ENCODE measurements around the gene ZNF202. TPM values are rescaled to one million over a fixed set of nuclear protein-coding genes. Genes with fewer than 3 reads are reported as not detected.

Gene ZNF202
- polyA plus RNA-seq, 1 donor from 2014 or later, result 13.8 TPM

- H3K27ac Mint-ChIP-seq, result no peak overlapping the region
- H3K36me3 Mint-ChIP-seq, result no peaks in the 10 kb centered on the region
- peaks cover 3% of the 10 kb centered on the region for H3K27me3 Mint-ChIP-seq
- no peak overlapping the region for H3K4me3 Mint-ChIP-seq
- H3K9me3 Mint-ChIP-seq, result peaks cover 0 to 3% (median 0%) of the 10 kb centered on the region in 3 donors
- no peaks in the 10 kb centered on the region for H3K4me1 Mint-ChIP-seq
Observed at GRCh38 chr11:123682696-123683410, 58.6 kb downstream of the ZNF202 start.

- Mint-ChIP-seq H3K36me3 (no peaks in the 10 kb centered on the region), H3K9me3 (peaks cover 0 to 4% (median 0%) of the 10 kb centered on the region in 3 donors), H3K27ac (no peak overlapping the region), H3K4me1 (no peaks in the 10 kb centered on the region), H3K4me3 (no peak overlapping the region), H3K27me3 (peaks cover 3% of the 10 kb centered on the region)
Observed at GRCh38 chr11:123681030-123681429, 60.4 kb downstream of the ZNF202 start.

- Mint-ChIP-seq H3K27ac (no peak overlapping the region), H3K36me3 (no peaks in the 10 kb centered on the region), H3K4me3 (no peak overlapping the region), H3K27me3 (peaks cover 3% of the 10 kb centered on the region), H3K4me1 (no peaks in the 10 kb centered on the region), H3K9me3 (peaks cover 0 to 4% (median 2%) of the 10 kb centered on the region in 3 donors)
Observed at GRCh38 chr11:123678246-123678645, 63.2 kb downstream of the ZNF202 start.

- Mint-ChIP-seq H3K36me3 (no peaks in the 10 kb centered on the region), H3K4me3 (no peak overlapping the region), H3K27ac (no peak overlapping the region), H3K9me3 (peaks cover 0 to 4% (median 2%) of the 10 kb centered on the region in 3 donors), H3K27me3 (peaks cover 3% of the 10 kb centered on the region), H3K4me1 (no peaks in the 10 kb centered on the region)
Observed at GRCh38 chr11:123677510-123677909, 64.0 kb downstream of the ZNF202 start.

GRCh38 chr11:123674297-123674696, 67.2 kb downstream of the ZNF202 start:
- Mint-ChIP-seq H3K4me3 (no peak overlapping the region), H3K27ac (no peak overlapping the region)

More at GRCh38 chr11:123674297-123674696, 67.2 kb downstream of the ZNF202 start:
- H3K27me3 Mint-ChIP-seq, result peaks cover 6% of the 10 kb centered on the region
- H3K9me3 Mint-ChIP-seq, result peaks cover 0 to 4% (median 2%) of the 10 kb centered on the region in 3 donors
- no peaks in the 10 kb centered on the region for H3K36me3 Mint-ChIP-seq
- no peaks in the 10 kb centered on the region for H3K4me1 Mint-ChIP-seq

Other genes starting within 250 kb of the ZNF202 start
- gene SCN3B, start 87.0 kb downstream of the ZNF202 start, polyA plus RNA-seq, result not detected
- gene OR6X1, start 12.9 kb upstream of the ZNF202 start, polyA plus RNA-seq, result not detected
- gene OR6M1, start 64.7 kb upstream of the ZNF202 start, polyA plus RNA-seq, result not detected
- not detected for gene TMEM225, start 144.0 kb upstream of the ZNF202 start, polyA plus RNA-seq
- gene OR8D4, start 160.5 kb upstream of the ZNF202 start, polyA plus RNA-seq, result not detected
- not detected for gene OR4D5, start 198.0 kb upstream of the ZNF202 start, polyA plus RNA-seq
- gene OR6T1, start 202.2 kb upstream of the ZNF202 start, polyA plus RNA-seq, result not detected
- gene OR10S1, start 236.1 kb upstream of the ZNF202 start, polyA plus RNA-seq, result not detected